Gastrocnemius medialis (tissue), 4 donors: ENCODE measurements around the gene SCRT2.

Experiments
- CTCF ChIP-seq, 5 experiments: fragments of 450-650 bp in 3 of 5; fragments of 200-600 bp in 2 of 5; sonication (generic) in 2 of 5; IDR thresholded peaks in 4 of 5; conservative IDR thresholded peaks in 1 of 5; 1 replicate in 4 of 5; 2 replicates in 1 of 5; pipeline ENCODE4 v1.5.1; 2016 to 2019; ENCODE audit warnings: antibody characterized with exemption in 5 of 5, mild to moderate bottlenecking in 3 of 5, moderate library complexity in 3 of 5
- POLR2A ChIP-seq, 2 donors: fragments of 450-650 bp; IDR thresholded peaks; one replicate each; pipeline ENCODE4 v1.6.1; 2017; ENCODE audit warnings: antibody characterized with exemption in 2 of 2, mild to moderate bottlenecking in 2 of 2, moderate library complexity in 2 of 2

- TF ChIP-seq CTCF (IDR thresholded peaks at IDR 0.05 in 4 of 5, conservative IDR thresholded peaks at IDR 0.05 in 1 of 5) (no peak), POLR2A (IDR thresholded peaks at IDR 0.05) (no peak)
These were observed 60.1 kb downstream of the SCRT2 start for GRCh38 chr20:615514-615913.
